HEK293 (cell line): ENCODE measurements around the gene MAGI1.

Experiments
- SP2 ChIP-seq: fragments of 450-650 bp; formaldehyde crosslinking; IDR thresholded peaks from 2 replicates; pipeline ENCODE4 v1.5.1; 2016; ENCODE audit warnings: missing biosample characterization, missing genetic modification characterization
- ZFP41 ChIP-seq: fragments of 450-650 bp; formaldehyde crosslinking; IDR thresholded peaks from 2 replicates; pipeline ENCODE4 v1.5.1; 2016; ENCODE audit warnings: missing biosample characterization, missing genetic modification characterization, borderline replicate concordance
- ZNF274 ChIP-seq, 2 experiments: fragments of 200-500 bp in 1 of 2; fragments of 450-650 bp in 1 of 2; sonication (Bioruptor generic) in 1 of 2; formaldehyde crosslinking in 1 of 2; IDR thresholded peaks; 2 replicates each; pipeline versions ENCODE4 v1.5.1 to v1.6.1; 2014 to 2016; ENCODE audit warnings: borderline replicate concordance in 1 of 2, inconsistent platforms in 1 of 2, low read length in 1 of 2, missing biosample characterization in 1 of 2, missing genetic modification characterization in 1 of 2
- ZNF423 ChIP-seq: fragments of 450-650 bp; formaldehyde crosslinking; IDR thresholded peaks from 2 replicates; pipeline ENCODE4 v1.5.1; 2016; ENCODE audit warnings: missing biosample characterization, missing genetic modification characterization
- ZNF530 ChIP-seq: fragments of 450-650 bp; formaldehyde crosslinking; IDR thresholded peaks from 2 replicates; pipeline ENCODE4 v1.5.1; 2016; ENCODE audit warnings: low read depth, missing biosample characterization, missing genetic modification characterization
- ZNF600 ChIP-seq: fragments of 450-650 bp; formaldehyde crosslinking; IDR thresholded peaks from 2 replicates; pipeline ENCODE4 v1.5.1; 2016; ENCODE audit warnings: missing biosample characterization, missing genetic modification characterization
- TF ChIP-seq, protein P1 (sequence below): fragments of 450-650 bp; formaldehyde crosslinking; IDR thresholded peaks from 2 replicates; pipeline ENCODE4 v1.5.1; 2016; ENCODE audit warnings: missing biosample characterization, missing genetic modification characterization
- TF ChIP-seq, protein P2 (sequence below): fragments of 450-650 bp; IDR thresholded peaks from 2 replicates; pipeline ENCODE4 v1.5.1; 2018; ENCODE audit warnings: missing biosample characterization, missing genetic modification characterization
- TF ChIP-seq, protein P3 (sequence below): fragments of 450-650 bp; formaldehyde crosslinking; IDR thresholded peaks from 2 replicates; pipeline ENCODE4 v1.5.1; 2016; ENCODE audit warnings: missing biosample characterization, missing genetic modification characterization, low read depth
- TF ChIP-seq, protein P4 (sequence below): fragments of 450-650 bp; formaldehyde crosslinking; IDR thresholded peaks from 2 replicates; pipeline ENCODE4 v1.5.1; 2016; ENCODE audit warnings: missing biosample characterization, missing genetic modification characterization, low read depth

DNA sequence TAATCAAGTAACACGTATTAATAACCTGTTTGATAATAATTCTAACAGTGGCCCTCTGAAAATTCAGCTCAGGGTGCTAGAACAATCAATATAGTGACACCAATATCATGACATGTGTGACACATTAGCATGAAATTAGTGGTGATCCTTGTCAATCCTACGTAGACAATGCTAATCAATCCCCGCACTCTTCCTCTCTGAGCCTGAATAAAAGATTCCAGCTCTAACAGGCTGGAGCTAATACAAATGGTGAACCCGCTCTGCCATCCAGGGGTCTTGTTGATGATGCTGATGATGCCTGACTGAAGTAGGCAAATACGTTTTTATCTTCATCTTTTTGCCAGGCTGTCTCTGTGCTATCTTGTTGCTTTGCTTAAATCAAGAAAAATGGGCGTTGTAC, 462.5 kb downstream of the MAGI1 start:
- TF ChIP-seq, protein P1, sequence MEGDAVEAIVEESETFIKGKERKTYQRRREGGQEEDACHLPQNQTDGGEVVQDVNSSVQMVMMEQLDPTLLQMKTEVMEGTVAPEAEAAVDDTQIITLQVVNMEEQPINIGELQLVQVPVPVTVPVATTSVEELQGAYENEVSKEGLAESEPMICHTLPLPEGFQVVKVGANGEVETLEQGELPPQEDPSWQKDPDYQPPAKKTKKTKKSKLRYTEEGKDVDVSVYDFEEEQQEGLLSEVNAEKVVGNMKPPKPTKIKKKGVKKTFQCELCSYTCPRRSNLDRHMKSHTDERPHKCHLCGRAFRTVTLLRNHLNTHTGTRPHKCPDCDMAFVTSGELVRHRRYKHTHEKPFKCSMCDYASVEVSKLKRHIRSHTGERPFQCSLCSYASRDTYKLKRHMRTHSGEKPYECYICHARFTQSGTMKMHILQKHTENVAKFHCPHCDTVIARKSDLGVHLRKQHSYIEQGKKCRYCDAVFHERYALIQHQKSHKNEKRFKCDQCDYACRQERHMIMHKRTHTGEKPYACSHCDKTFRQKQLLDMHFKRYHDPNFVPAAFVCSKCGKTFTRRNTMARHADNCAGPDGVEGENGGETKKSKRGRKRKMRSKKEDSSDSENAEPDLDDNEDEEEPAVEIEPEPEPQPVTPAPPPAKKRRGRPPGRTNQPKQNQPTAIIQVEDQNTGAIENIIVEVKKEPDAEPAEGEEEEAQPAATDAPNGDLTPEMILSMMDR (tag by site-specific recombination) = no peak
- TF ChIP-seq, protein P2, sequence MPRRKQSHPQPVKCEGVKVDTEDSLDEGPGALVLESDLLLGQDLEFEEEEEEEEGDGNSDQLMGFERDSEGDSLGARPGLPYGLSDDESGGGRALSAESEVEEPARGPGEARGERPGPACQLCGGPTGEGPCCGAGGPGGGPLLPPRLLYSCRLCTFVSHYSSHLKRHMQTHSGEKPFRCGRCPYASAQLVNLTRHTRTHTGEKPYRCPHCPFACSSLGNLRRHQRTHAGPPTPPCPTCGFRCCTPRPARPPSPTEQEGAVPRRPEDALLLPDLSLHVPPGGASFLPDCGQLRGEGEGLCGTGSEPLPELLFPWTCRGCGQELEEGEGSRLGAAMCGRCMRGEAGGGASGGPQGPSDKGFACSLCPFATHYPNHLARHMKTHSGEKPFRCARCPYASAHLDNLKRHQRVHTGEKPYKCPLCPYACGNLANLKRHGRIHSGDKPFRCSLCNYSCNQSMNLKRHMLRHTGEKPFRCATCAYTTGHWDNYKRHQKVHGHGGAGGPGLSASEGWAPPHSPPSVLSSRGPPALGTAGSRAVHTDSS = no peak
- TF ChIP-seq ZFP41 (tag by site-specific recombination) (no peak), ZNF274 (IDR thresholded peaks at IDR 0.05; ENCODE audit: low read length) (no peak), ZNF274 (tag by site-specific recombination; IDR thresholded peaks at IDR 0.05; ENCODE audit: borderline replicate concordance) (no peak), ZNF530 (tag by site-specific recombination) (no peak), SP2 (tag by site-specific recombination) (no peak), ZNF600 (no peak), ZNF423 (tag by site-specific recombination) (no peak)
- TF ChIP-seq, protein P3, sequence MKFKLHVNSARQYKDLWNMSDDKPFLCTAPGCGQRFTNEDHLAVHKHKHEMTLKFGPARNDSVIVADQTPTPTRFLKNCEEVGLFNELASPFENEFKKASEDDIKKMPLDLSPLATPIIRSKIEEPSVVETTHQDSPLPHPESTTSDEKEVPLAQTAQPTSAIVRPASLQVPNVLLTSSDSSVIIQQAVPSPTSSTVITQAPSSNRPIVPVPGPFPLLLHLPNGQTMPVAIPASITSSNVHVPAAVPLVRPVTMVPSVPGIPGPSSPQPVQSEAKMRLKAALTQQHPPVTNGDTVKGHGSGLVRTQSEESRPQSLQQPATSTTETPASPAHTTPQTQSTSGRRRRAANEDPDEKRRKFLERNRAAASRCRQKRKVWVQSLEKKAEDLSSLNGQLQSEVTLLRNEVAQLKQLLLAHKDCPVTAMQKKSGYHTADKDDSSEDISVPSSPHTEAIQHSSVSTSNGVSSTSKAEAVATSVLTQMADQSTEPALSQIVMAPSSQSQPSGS (tag by site-specific recombination) = no peak
- TF ChIP-seq, protein P4, sequence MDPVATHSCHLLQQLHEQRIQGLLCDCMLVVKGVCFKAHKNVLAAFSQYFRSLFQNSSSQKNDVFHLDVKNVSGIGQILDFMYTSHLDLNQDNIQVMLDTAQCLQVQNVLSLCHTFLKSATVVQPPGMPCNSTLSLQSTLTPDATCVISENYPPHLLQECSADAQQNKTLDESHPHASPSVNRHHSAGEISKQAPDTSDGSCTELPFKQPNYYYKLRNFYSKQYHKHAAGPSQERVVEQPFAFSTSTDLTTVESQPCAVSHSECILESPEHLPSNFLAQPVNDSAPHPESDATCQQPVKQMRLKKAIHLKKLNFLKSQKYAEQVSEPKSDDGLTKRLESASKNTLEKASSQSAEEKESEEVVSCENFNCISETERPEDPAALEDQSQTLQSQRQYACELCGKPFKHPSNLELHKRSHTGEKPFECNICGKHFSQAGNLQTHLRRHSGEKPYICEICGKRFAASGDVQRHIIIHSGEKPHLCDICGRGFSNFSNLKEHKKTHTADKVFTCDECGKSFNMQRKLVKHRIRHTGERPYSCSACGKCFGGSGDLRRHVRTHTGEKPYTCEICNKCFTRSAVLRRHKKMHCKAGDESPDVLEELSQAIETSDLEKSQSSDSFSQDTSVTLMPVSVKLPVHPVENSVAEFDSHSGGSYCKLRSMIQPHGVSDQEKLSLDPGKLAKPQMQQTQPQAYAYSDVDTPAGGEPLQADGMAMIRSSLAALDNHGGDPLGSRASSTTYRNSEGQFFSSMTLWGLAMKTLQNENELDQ (tag by site-specific recombination) = no peak
